H1 (cell line): Measurements from ENCODE around the gene PDHX. TPM values are rescaled to one million over a fixed set of nuclear protein-coding genes. Genes with fewer than 3 reads are reported as not detected.

Source experiments
- CTCF ChIA-PET: fragments of 300-600 bp; sonication (Branson Sonifier 250); formaldehyde crosslinking; loops from one replicate; lab custom pipeline; 2021; ENCODE audit not compliant: partially characterized antibody; lab: Charles Lee
- POLR2A ChIA-PET: fragments of 300-600 bp; sonication (Branson Sonifier 250); formaldehyde crosslinking; loops from one replicate; lab custom pipeline; 2021; ENCODE audit warnings: inconsistent platforms; ENCODE audit not compliant: partially characterized antibody; lab: Charles Lee
- DNase-seq, 2 experiments: peaks; one replicate each; pipeline versions ENCODE4 v3.0.0 to v3.0.0-alpha.2; 2010 to 2022; ENCODE audit warnings: low spot score in 2 of 2, low read depth in 1 of 2, mixed read lengths in 1 of 2
- FAIRE-seq: peaks from 2 replicates; lab custom pipeline; 2011; peaks lifted over from hg19 to GRCh38; lab: Jason Lieb, UNC
- H2AFZ ChIP-seq: 2 replicates; pipeline ENCODE4 v1.8.1; 2012; ENCODE audit warnings: low read length, inconsistent platforms
- H2AK5ac ChIP-seq: 2 replicates; pipeline ENCODE4 v1.6.1; 2013; ENCODE audit warnings: low read depth, low read length
- H2BK120ac ChIP-seq: replicated peaks from 2 replicates; pipeline ENCODE3; 2013; ENCODE audit warnings: low read depth, low read length, inconsistent platforms
- H2BK12ac ChIP-seq: 2 replicates; pipeline ENCODE4 v1.6.1; 2013; ENCODE audit warnings: low read depth, low read length
- H2BK15ac ChIP-seq: 2 replicates; pipeline ENCODE4 v1.6.1; 2013; ENCODE audit warnings: low read length
- H2BK20ac ChIP-seq: 2 replicates; pipeline ENCODE4 v1.6.1; 2013; ENCODE audit warnings: low read length
- H2BK5ac ChIP-seq: 2 replicates; pipeline ENCODE4 v1.6.1; 2013; ENCODE audit warnings: low read depth, low read length
- H3K14ac ChIP-seq: 2 replicates; pipeline ENCODE4 v1.6.1; 2013; ENCODE audit warnings: inconsistent platforms; ENCODE audit not compliant: insufficient read length
- H3K18ac ChIP-seq: 2 replicates; pipeline ENCODE4 v1.6.1; 2013; ENCODE audit warnings: low read length; ENCODE audit errors: extremely low read depth
- H3K23ac ChIP-seq: 2 replicates; pipeline ENCODE4 v1.6.1; 2013; ENCODE audit warnings: inconsistent platforms; ENCODE audit not compliant: insufficient read length
- H3K23me2 ChIP-seq: 2 replicates; pipeline ENCODE4 v1.6.1; 2013; ENCODE audit warnings: low read depth, low read length
- H3K27ac ChIP-seq: 2 replicates; pipeline ENCODE4 v1.6.1; 2011; ENCODE audit warnings: low read depth, low read length, inconsistent platforms
- H3K27me3 ChIP-seq, 4 experiments: replicated peaks in 1 of 4; 1 replicate in 1 of 4; 2 replicates in 3 of 4; pipeline versions ENCODE4 v1.6.1 to v1.8.1; 2011 to 2013; ENCODE audit warnings: low read length in 3 of 4, mild to moderate bottlenecking in 3 of 4, inconsistent platforms in 2 of 4, mixed read lengths in 2 of 4, moderate library complexity in 1 of 4; ENCODE audit not compliant: control insufficient read depth in 3 of 4, insufficient read depth in 3 of 4; ENCODE audit errors: extremely low read depth in 1 of 4
- H3K36me3 ChIP-seq, 4 experiments: 2 replicates each; pipeline versions ENCODE4 v1.6.1 to v1.8.1; 2011 to 2013; ENCODE audit warnings: mild to moderate bottlenecking in 4 of 4, low read length in 3 of 4, moderate library complexity in 2 of 4, control low read depth in 1 of 4, inconsistent platforms in 1 of 4; ENCODE audit not compliant: insufficient read depth in 4 of 4, control insufficient read depth in 2 of 4
- H3K4ac ChIP-seq: replicated peaks from 2 replicates; pipeline ENCODE3; 2013; ENCODE audit warnings: low read length, low read depth, mixed read lengths, inconsistent platforms; ENCODE audit not compliant: insufficient read length
- H3K4me1 ChIP-seq, 4 experiments: replicated peaks in 1 of 4; 1 replicate in 1 of 4; 2 replicates in 3 of 4; pipeline versions ENCODE4 v1.6.1 to v1.8.1; 2011 to 2013; ENCODE audit warnings: low read length in 3 of 4, inconsistent platforms in 2 of 4, mixed read lengths in 1 of 4; ENCODE audit not compliant: insufficient read depth in 4 of 4, control insufficient read depth in 3 of 4
- H3K4me2 ChIP-seq, 2 experiments: 2 replicates each; pipeline versions ENCODE4 v1.6.1 to v1.8.1; 2011 to 2013; ENCODE audit warnings: low read depth in 2 of 2, low read length in 2 of 2, control low read depth in 1 of 2, inconsistent platforms in 1 of 2, mild to moderate bottlenecking in 1 of 2; ENCODE audit not compliant: insufficient read depth in 1 of 2
- H3K4me3 ChIP-seq, 4 experiments: fragments of 200-600, 300-600 bp in 1 of 4; sonication (generic), shearing (Covaris generic), sonication (Bioruptor Twin) in 1 of 4; 2 replicates each; pipeline versions ENCODE4 v1.5.1 to v1.8.1; 2011 to 2016; ENCODE audit warnings: low read length in 4 of 4, low read depth in 3 of 4, control low read depth in 2 of 4, inconsistent platforms in 2 of 4, mild to moderate bottlenecking in 2 of 4, mixed read lengths in 1 of 4, moderate library complexity in 1 of 4; ENCODE audit not compliant: insufficient read depth in 2 of 4; ENCODE audit errors: extremely low read depth in 1 of 4
- H3K56ac ChIP-seq: replicated peaks from 2 replicates; pipeline ENCODE3; 2013; ENCODE audit warnings: low read depth, mild to moderate bottlenecking, mixed read lengths, low read length, inconsistent platforms; ENCODE audit not compliant: insufficient read length
- H3K79me1 ChIP-seq: 2 replicates; pipeline ENCODE4 v1.6.1; 2013; ENCODE audit warnings: low read depth, low read length, control low read depth
- H3K79me2 ChIP-seq, 2 experiments: 2 replicates each; pipeline versions ENCODE4 v1.6.1 to v1.8.1; 2012 to 2013; ENCODE audit warnings: low read length in 2 of 2, mild to moderate bottlenecking in 2 of 2, inconsistent platforms in 1 of 2; ENCODE audit not compliant: insufficient read depth in 2 of 2, control insufficient read depth in 1 of 2
- H3K9ac ChIP-seq, 4 experiments: replicated peaks in 1 of 4; 1 replicate in 1 of 4; 2 replicates in 3 of 4; pipeline versions ENCODE4 v1.6.1 to v1.8.1; 2011 to 2013; ENCODE audit warnings: low read depth in 3 of 4, low read length in 3 of 4, control low read depth in 2 of 4, mild to moderate bottlenecking in 2 of 4, moderate library complexity in 2 of 4, inconsistent platforms in 1 of 4; ENCODE audit errors: extremely low read depth in 1 of 4
- H3K9me3 ChIP-seq, 2 experiments: 2 replicates each; pipeline versions ENCODE4 v1.6.1 to v1.8.1; 2012 to 2013; ENCODE audit warnings: mild to moderate bottlenecking in 2 of 2, moderate library complexity in 2 of 2, control low read depth in 1 of 2, inconsistent platforms in 1 of 2, low read depth in 1 of 2, low read length in 1 of 2, mixed read lengths in 1 of 2; ENCODE audit not compliant: insufficient read depth in 2 of 2
- H4K20me1 ChIP-seq, 2 experiments: replicated peaks in 1 of 2; 2 replicates each; pipeline versions ENCODE3 to v1.8.1; 2011 to 2013; ENCODE audit warnings: inconsistent platforms in 2 of 2, low read length in 2 of 2, mild to moderate bottlenecking in 1 of 2; ENCODE audit not compliant: insufficient read depth in 2 of 2, control insufficient read depth in 1 of 2
- H4K5ac ChIP-seq: 2 replicates; pipeline ENCODE4 v1.6.1; 2013; ENCODE audit warnings: low read length, low read depth, mixed read lengths, inconsistent platforms; ENCODE audit not compliant: insufficient read length
- H4K8ac ChIP-seq: 2 replicates; pipeline ENCODE4 v1.8.0; 2013; ENCODE audit warnings: mild to moderate bottlenecking, moderate library complexity, low read length, inconsistent platforms; ENCODE audit not compliant: insufficient read depth; ENCODE audit errors: extremely low read depth
- H4K91ac ChIP-seq: replicated peaks from 2 replicates; pipeline ENCODE3; 2013; ENCODE audit warnings: low read length, mixed read lengths, inconsistent platforms; ENCODE audit not compliant: insufficient read length
- BCL11A ChIP-seq, 2 experiments: IDR thresholded peaks; one replicate each; pipeline ENCODE4 v1.6.1; 2011; ENCODE audit warnings: low read depth in 2 of 2, low read length in 2 of 2, mild to moderate bottlenecking in 2 of 2
- BRCA1 ChIP-seq: IDR thresholded peaks from 2 replicates; pipeline ENCODE4 v1.6.1; 2012; ENCODE audit warnings: low read depth, low read length, improper control_type of control experiment
- EZH2 ChIP-seq: fragments of 200-600 bp; sonication (generic); IDR thresholded peaks from 2 replicates; pipeline ENCODE4 v1.7.1; 2012; ENCODE audit warnings: low read depth, mild to moderate bottlenecking, moderate library complexity, low read length, inconsistent platforms; ENCODE audit not compliant: severe bottlenecking
- HDAC6 ChIP-seq: IDR thresholded peaks from one replicate; pipeline ENCODE4 v1.7.1; 2012; ENCODE audit warnings: low read depth, mild to moderate bottlenecking, inconsistent platforms, low read length, moderate library complexity
- KDM5A ChIP-seq: fragments of 200-600 bp; IDR thresholded peaks from 2 replicates; pipeline ENCODE4 v1.7.1; 2012; ENCODE audit warnings: mild to moderate bottlenecking, low read length, inconsistent platforms, mixed read lengths
- MAFK ChIP-seq: IDR thresholded peaks from 2 replicates; pipeline ENCODE4 v1.6.1; 2012; ENCODE audit warnings: low read depth, mild to moderate bottlenecking, improper control_type of control experiment, low read length
- POLR2AphosphoS5 ChIP-seq: IDR thresholded peaks from 2 replicates; pipeline ENCODE4 v1.6.1; 2011; ENCODE audit warnings: low read depth, low read length
- SP2 ChIP-seq: IDR thresholded peaks from 2 replicates; pipeline ENCODE4 v1.6.1; 2012; ENCODE audit warnings: mild to moderate bottlenecking, low read length, inconsistent platforms
- TAF1 ChIP-seq: IDR thresholded peaks from 2 replicates; pipeline ENCODE4 v1.6.1; 2011; ENCODE audit warnings: mild to moderate bottlenecking, low read depth, low read length
- TCF12 ChIP-seq: IDR thresholded peaks from 2 replicates; pipeline ENCODE4 v1.6.1; 2011; ENCODE audit warnings: low read depth, mild to moderate bottlenecking, low read length
- WGBS, 2 experiments: shearing (Covaris generic) in 1 of 2; methylation state at CpG; one replicate each; pipeline versions ENCODE4 v1.1.6 to v1.1.7; 2013 to 2015; ENCODE audit warnings: low lambda C conversion rate in 2 of 2, mixed read lengths in 2 of 2, inconsistent platforms in 1 of 2, low coverage in 1 of 2, missing lambda C conversion rate in 1 of 2; ENCODE audit not compliant: insufficient replicate concordance in 2 of 2, insufficient coverage in 1 of 2, insufficient read length in 1 of 2; ENCODE audit errors: extremely low coverage in 1 of 2, missing lambda C conversion rate in 1 of 2; 5-methylcytosine and 5-hydroxymethylcytosine counted together
- polyA plus RNA-seq, 7 experiments: library from polyadenylated mRNA; depleted of rRNA in 3 of 7; stranded (reverse) in 5 of 7; unstranded in 2 of 7; fragments of >200 nt in 5 of 7; fragments of 200-250 nt in 2 of 7; gene quantifications; 1 replicate in 5 of 7; 2 replicates in 1 of 7; 4 replicates in 1 of 7; pipeline versions ENCODE4 v1.2.1 to v1.2.3, GENCODE V29; 2011 to 2013; ENCODE audit warnings: missing spikeins in 2 of 7, mixed read lengths in 2 of 7
- total RNA-seq: library from RNA; stranded (reverse); fragmentation: NEBNext Ultra II Directional; extraction: Animal tissue kit (Norgen Biotek cat#: 25700); gene quantifications from 2 replicates; pipeline ENCODE4 v1.2.1, GENCODE V29; 2021
- TF ChIP-seq, protein P1 (sequence below), 3 experiments: IDR thresholded peaks; 1 replicate in 2 of 3; 2 replicates in 1 of 3; pipeline versions ENCODE4 v1.5.1 to v1.6.1; 2011; ENCODE audit warnings: low read length in 3 of 3, mild to moderate bottlenecking in 3 of 3, inconsistent platforms in 2 of 3, low read depth in 1 of 3, moderate library complexity in 1 of 3; ENCODE audit not compliant: insufficient read depth in 1 of 3; ENCODE audit errors: control extremely low read depth in 1 of 3

PDHX gene
- total and polyA plus RNA-seq, 2 of the 8 experiments (the other 6 are each of a cell fraction or from before 2014, with no cell fraction given) = 12.4 to 51.9 TPM

DNA sequence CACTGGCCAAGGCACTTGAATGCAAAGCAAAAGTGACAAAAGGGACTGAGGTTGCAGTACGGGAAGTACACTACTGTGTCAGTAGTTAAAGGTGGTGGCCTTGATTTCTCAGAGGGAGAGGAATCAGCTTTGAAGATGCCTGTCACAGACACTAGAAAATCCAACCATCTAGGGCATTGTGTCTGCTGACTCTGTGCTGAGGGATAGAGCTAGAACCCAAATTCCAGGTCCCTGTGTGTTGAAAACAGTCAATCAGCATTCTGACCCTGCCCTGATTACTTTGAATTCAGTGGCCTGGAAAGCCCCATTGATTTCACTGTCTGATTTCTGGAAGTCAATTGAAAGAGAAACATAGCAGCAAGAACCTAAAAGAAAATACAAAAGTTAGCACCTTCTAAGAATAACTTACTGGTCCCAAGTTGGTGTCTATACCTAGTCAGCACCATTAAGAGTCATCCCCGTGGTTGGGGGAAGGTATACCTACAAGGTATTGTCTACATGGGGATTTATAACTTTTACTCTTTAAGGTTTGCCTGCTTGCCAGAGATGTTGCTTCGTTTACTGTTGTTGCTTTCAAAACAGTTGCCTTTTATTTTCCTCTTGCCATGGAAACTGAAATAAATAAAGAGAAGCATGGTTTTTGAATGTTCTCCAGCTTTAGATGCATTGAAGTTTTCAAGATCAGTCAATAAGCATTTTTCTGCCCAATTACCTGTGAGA lies 97.3 kb downstream of the PDHX start:
- ChIA-PET CTCF (interaction anchor here (1.1 kb wide), 1 partner anchor 8 kb away, joined by 3 read pairs; no protein-coding TSS in a partner anchor), POLR2A (no interaction called here)
- no peak overlapping the region for H2BK120ac ChIP-seq
- no peak overlapping the region for H3K9ac ChIP-seq
- H2AK5ac ChIP-seq = no peak overlapping the region
- no peaks in the 10 kb centered on the region for H3K79me1 ChIP-seq
- no peaks in the 10 kb centered on the region for H4K20me1 ChIP-seq
- no peak overlapping the region for H2BK15ac ChIP-seq
- no peak overlapping the region for H2BK5ac ChIP-seq
- 96% methylated on average over 3 of the region's 3 CpGs; no CpG with 5 or more reads in 1 of the 2 experiments for WGBS, 2 experiments
- peaks cover 0 to 6% (median 3%) of the 10 kb centered on the region in 4 experiments; a peak in 5 of 7 replicates for H3K4me1 ChIP-seq
- no peak overlapping the region for H3K18ac ChIP-seq
- H3K56ac ChIP-seq = no peak overlapping the region
- no peak overlapping the region for H3K4ac ChIP-seq
- H2BK12ac ChIP-seq = no peak overlapping the region
- no peak overlapping the region for H3K14ac ChIP-seq
- no peak overlapping the region for H3K27ac ChIP-seq
- no peak overlapping the region for H2AFZ ChIP-seq
- no peak overlapping the region for H2BK20ac ChIP-seq
- no peaks in the 10 kb centered on the region for H3K36me3 ChIP-seq
- H3K79me2 ChIP-seq = no peaks in the 10 kb centered on the region
- no peak overlapping the region for H4K5ac ChIP-seq
- no peak overlapping the region for H4K8ac ChIP-seq
- no peak overlapping the region for H4K91ac ChIP-seq
- H3K9me3 ChIP-seq = no peaks in the 10 kb centered on the region
- H3K4me2 ChIP-seq = no peak overlapping the region
- no peak for FAIRE-seq
- peaks cover 0 to 2% (median 0%) of the 10 kb centered on the region in 4 experiments; a peak in 1 of 7 replicates for H3K27me3 ChIP-seq
- no peak overlapping the region for H3K4me3 ChIP-seq
- H3K23ac ChIP-seq = no peak overlapping the region
- no peak for DNase-seq
- H3K23me2 ChIP-seq = no peaks in the 10 kb centered on the region
- TF ChIP-seq POLR2AphosphoS5 = no peak
- no peak for TF ChIP-seq SP2
- no peak for TF ChIP-seq EZH2
- no peak for TF ChIP-seq HDAC6
- TF ChIP-seq, protein P1, sequence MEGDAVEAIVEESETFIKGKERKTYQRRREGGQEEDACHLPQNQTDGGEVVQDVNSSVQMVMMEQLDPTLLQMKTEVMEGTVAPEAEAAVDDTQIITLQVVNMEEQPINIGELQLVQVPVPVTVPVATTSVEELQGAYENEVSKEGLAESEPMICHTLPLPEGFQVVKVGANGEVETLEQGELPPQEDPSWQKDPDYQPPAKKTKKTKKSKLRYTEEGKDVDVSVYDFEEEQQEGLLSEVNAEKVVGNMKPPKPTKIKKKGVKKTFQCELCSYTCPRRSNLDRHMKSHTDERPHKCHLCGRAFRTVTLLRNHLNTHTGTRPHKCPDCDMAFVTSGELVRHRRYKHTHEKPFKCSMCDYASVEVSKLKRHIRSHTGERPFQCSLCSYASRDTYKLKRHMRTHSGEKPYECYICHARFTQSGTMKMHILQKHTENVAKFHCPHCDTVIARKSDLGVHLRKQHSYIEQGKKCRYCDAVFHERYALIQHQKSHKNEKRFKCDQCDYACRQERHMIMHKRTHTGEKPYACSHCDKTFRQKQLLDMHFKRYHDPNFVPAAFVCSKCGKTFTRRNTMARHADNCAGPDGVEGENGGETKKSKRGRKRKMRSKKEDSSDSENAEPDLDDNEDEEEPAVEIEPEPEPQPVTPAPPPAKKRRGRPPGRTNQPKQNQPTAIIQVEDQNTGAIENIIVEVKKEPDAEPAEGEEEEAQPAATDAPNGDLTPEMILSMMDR (IDR thresholded peaks at IDR 0.05; ENCODE audit: control extremely low read depth in 1 of 3, insufficient read depth in 1 of 3, low read depth in 1 of 3, low read length in 3 of 3) = no peak
- TF ChIP-seq TAF1 = no peak
- no peak for TF ChIP-seq TCF12
- no peak for TF ChIP-seq KDM5A
- TF ChIP-seq BRCA1 = no peak
- no peak for TF ChIP-seq MAFK
- TF ChIP-seq BCL11A (IDR thresholded peaks at IDR 0.05; ENCODE audit: low read depth in 2 of 2, low read length in 2 of 2) = no peak
